ENCODE results near the gene SMS.

- TF ChIP-seq CTCF (optimal IDR thresholded peaks at IDR 0.05 in 1 of 3, IDR thresholded peaks at IDR 0.05 in 1 of 3, conservative IDR thresholded peaks at IDR 0.05 in 1 of 3; ENCODE audit: extremely low read depth in 1 of 3, insufficient read depth in 2 of 3, low read length in 3 of 3) (no peak), EZH2 (IDR thresholded peaks at IDR 0.05; ENCODE audit: low read length) (no peak)
Observed at GRCh38 chrX:22037911-22038537, 97.5 kb downstream of the SMS start.
